ENCODE data around the gene TBC1D3B. TPM values are rescaled to one million over a fixed set of nuclear protein-coding genes. Genes with fewer than 3 reads are reported as not detected.

TBC1D3B gene
- total and polyA plus RNA-seq, 2 donors (not counting 3 experiments of a cell fraction or from before 2014, with no cell fraction given): 0.81 to 3.3 TPM

DNA sequence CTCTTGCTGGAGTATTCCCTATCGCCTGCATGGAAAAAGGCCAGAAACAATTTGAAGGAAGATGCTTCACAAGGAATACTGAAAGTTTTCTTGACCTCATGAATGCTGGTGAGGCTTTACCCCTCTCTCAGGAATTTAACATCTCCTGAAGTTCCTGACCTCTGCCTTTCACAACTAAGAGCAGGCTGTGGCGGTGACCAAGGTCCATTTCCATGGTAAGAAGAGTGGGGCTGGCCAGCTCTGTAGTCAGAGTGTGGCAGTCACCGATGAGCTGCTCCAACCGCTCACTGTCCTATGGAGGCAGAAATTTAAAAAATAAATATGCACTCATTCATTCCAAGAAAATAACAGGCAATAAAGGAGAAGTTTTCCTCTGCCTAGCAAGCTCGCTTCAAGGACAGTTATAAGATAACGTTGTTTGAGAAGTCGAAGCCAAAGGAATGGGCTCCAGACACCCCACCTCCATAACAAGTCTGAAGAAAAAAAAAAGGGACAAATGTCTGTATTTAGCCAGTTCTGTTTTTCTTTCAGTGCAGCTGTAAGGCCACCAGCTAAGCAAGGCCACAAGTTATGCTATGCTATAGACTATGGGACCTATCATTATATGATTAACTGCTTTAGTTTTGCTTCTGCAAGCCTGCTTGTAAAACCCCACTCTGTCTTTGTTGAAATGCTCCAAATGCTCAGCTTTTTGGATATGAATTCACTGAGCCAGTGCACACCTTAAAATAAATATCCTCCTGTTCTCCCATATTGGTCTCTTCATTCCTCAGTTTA lies 28.5 kb upstream of the TBC1D3B start:
- Histone ChIP-seq H4K20me1 (replicated peaks; ENCODE audit: control insufficient read depth, extremely low read depth, insufficient read depth, low read length) (no peaks in the 10 kb centered on the region), H3K27me3 (ENCODE audit: control insufficient read depth in 2 of 2, insufficient read depth in 2 of 2, low read length in 2 of 2) (peaks cover 0 to 2% of the 10 kb centered on the region in 2 experiments), H3K79me2 (ENCODE audit: control insufficient read depth, insufficient read depth, low read length) (no peaks in the 10 kb centered on the region), H3K9me3 (replicated peaks; ENCODE audit: control insufficient read depth, insufficient read depth, low read length) (no peaks in the 10 kb centered on the region), H3K4me1 (ENCODE audit: control insufficient read depth, extremely low read depth, insufficient read depth, low read length) (no peaks in the 10 kb centered on the region), H2AFZ (ENCODE audit: low read depth, low read length) (no peak overlapping the region), H3K9ac (replicated peaks; ENCODE audit: extremely low read depth, insufficient read depth, low read length) (no peak overlapping the region), H3K4me2 (ENCODE audit: insufficient read depth, low read length) (no peak overlapping the region), H3K27ac (ENCODE audit: insufficient read depth, low read depth, low read length) (no peak overlapping the region), H3K9me1 (replicated peaks; ENCODE audit: control insufficient read depth, extremely low read depth, insufficient read depth, low read length) (no peaks in the 10 kb centered on the region), H3K4me3 (replicated peaks in 1 of 3; ENCODE audit: insufficient read depth in 1 of 3, low read depth in 1 of 3, low read length in 3 of 3) (no peak overlapping the region), H3K36me3 (ENCODE audit: control insufficient read depth in 2 of 2, extremely low read depth in 1 of 2, insufficient read depth in 2 of 2, low read length in 2 of 2) (no peaks in the 10 kb centered on the region)
- DNase-seq (ENCODE audit: low read depth, low spot score): no peak
- CTCF ChIA-PET: no interaction called here
- TF ChIP-seq GATA2 (IDR thresholded peaks at IDR 0.05; ENCODE audit: insufficient read depth, insufficient read length, low read depth, low read length): no peak
- TF ChIP-seq POLR2AphosphoS5 (IDR thresholded peaks at IDR 0.05; ENCODE audit: insufficient read depth, low read depth, low read length): no peak
- no peak for TF ChIP-seq MYC (IDR thresholded peaks at IDR 0.05; ENCODE audit: low read depth, low read length)
- TF ChIP-seq, protein P1, sequence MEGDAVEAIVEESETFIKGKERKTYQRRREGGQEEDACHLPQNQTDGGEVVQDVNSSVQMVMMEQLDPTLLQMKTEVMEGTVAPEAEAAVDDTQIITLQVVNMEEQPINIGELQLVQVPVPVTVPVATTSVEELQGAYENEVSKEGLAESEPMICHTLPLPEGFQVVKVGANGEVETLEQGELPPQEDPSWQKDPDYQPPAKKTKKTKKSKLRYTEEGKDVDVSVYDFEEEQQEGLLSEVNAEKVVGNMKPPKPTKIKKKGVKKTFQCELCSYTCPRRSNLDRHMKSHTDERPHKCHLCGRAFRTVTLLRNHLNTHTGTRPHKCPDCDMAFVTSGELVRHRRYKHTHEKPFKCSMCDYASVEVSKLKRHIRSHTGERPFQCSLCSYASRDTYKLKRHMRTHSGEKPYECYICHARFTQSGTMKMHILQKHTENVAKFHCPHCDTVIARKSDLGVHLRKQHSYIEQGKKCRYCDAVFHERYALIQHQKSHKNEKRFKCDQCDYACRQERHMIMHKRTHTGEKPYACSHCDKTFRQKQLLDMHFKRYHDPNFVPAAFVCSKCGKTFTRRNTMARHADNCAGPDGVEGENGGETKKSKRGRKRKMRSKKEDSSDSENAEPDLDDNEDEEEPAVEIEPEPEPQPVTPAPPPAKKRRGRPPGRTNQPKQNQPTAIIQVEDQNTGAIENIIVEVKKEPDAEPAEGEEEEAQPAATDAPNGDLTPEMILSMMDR (IDR thresholded peaks at IDR 0.05; ENCODE audit: extremely low read depth in 1 of 2, insufficient read depth in 1 of 2, low read depth in 1 of 2, low read length in 2 of 2): no peak
- no peak for TF ChIP-seq FOS (IDR thresholded peaks at IDR 0.05; ENCODE audit: borderline replicate concordance, insufficient read depth, low read length)
- TF ChIP-seq JUN (IDR thresholded peaks at IDR 0.05; ENCODE audit: borderline replicate concordance, insufficient read depth, insufficient read length, low read depth): no peak
- TF ChIP-seq, protein P2, sequence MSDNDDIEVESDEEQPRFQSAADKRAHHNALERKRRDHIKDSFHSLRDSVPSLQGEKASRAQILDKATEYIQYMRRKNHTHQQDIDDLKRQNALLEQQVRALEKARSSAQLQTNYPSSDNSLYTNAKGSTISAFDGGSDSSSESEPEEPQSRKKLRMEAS (IDR thresholded peaks at IDR 0.05; ENCODE audit: insufficient read depth, insufficient read length): no peak
- no peak for TF ChIP-seq EZH2 (IDR thresholded peaks at IDR 0.05; ENCODE audit: borderline replicate concordance, low read depth, low read length, severe bottlenecking)
- no peak for TF ChIP-seq POLR2A (IDR thresholded peaks at IDR 0.05; ENCODE audit: low read depth, low read length)
- no TSS peak for BruUV-seq (replicated peaks)
- dilution Hi-C loops (cut with MboI; ENCODE audit: extremely low pct_ligation_motif_present, low sequenced_read_pairs): no loop called here
- POLR2A ChIA-PET: no interaction called here
- intact Hi-C loops (cut with micrococcal nuclease): no loop called here
- no peak for FAIRE-seq

Measured in endothelial cell of umbilical vein (primary cell).